ENCODE results near the gene SEL1L.
"Not testable (repeated sequence)": the region's sequence is repeated elsewhere in the genome, so short reads cannot be mapped to it uniquely, and the experiment has no call there.

SEL1L gene

DNA sequence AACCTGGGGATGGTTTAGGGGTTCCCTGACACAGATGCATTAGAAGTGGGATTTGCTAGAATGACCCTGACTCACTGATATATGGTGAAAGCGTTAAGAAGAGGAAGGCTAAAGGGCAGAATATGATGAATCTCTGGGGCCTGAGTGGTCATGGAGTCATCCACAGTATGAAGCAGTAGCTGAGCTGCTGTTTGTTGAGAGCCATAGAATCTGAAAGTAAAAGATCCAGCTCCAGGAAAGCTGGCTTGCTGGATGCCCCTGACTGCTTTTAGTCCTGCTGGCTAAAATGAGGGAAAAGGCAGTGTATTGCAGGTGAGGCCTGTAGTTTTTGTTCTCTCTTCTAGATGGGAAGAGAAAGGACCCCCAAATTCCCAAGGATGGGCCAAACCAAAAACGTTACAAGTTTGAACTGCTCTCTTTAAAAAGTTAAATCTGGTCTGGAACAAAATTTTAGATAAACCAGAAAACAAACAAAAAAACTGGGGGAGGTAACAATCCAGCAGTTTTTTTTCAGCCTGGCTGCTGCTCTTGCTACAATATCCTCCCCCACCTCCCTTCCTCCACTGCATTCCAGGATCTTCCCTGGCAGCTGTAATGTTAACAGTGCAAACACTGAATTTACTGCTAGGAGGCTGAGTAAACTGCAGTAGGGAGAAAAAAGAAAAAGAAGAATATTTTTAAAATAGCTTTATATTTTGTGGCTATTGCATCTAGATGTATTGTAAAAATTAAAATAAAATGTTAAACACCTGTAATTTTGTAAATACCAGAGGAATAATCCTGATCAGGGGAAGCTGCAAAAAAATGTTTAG, 16.5 kb downstream of the SEL1L start:
- TF ChIP-seq, protein P1, sequence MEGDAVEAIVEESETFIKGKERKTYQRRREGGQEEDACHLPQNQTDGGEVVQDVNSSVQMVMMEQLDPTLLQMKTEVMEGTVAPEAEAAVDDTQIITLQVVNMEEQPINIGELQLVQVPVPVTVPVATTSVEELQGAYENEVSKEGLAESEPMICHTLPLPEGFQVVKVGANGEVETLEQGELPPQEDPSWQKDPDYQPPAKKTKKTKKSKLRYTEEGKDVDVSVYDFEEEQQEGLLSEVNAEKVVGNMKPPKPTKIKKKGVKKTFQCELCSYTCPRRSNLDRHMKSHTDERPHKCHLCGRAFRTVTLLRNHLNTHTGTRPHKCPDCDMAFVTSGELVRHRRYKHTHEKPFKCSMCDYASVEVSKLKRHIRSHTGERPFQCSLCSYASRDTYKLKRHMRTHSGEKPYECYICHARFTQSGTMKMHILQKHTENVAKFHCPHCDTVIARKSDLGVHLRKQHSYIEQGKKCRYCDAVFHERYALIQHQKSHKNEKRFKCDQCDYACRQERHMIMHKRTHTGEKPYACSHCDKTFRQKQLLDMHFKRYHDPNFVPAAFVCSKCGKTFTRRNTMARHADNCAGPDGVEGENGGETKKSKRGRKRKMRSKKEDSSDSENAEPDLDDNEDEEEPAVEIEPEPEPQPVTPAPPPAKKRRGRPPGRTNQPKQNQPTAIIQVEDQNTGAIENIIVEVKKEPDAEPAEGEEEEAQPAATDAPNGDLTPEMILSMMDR (conservative IDR thresholded peaks at IDR 0.05; ENCODE audit: low read depth, low read length): no peak
- H3K4me3 ChIP-seq (ENCODE audit: low read length): no peak overlapping the region
- no peak for DNase-seq (ENCODE audit: low read depth)

DNA sequence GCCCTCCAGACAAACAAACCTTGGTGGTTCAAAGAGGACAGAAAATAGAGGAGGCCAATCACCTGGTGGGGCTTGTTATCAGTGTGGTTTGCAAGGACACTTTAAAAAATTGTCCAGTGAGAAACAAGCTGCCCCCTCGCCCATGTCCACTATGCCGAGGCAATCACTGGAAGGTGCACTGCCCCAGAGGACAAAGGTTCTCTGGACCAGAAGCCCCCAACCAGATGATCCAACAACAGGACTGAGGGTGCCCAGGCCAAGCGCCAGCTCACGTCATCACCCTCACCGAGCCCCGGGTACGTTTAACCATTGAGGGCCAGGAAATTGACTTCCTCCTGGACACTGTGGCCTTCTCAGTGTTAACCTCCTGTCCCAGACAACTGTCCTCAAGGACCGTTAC, 17.7 kb downstream of the SEL1L start:
- DNase-seq (ENCODE audit: low read depth); H3K4me3 ChIP-seq (ENCODE audit: low read length): not testable (repeated sequence)

DNA sequence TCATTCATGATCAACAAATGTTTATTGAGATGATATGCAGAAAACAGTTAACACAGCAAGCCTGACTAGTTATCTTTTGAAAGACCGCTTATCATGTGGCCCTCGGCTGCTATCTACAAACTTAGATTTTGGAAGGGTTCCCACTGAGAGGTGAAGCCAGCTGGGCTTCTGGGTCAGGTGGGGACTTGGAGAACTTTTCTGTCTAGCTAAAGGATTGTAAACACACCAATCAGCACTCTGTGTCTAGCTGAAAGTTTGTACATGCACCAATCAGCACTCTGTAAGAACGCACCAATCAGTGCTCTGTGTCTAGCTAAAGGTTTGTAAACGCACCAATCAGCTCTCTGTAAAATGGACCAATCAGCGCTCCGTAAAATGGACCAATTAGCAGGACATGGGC, 20.8 kb downstream of the SEL1L start:
- DNase-seq (ENCODE audit: low read depth); H3K4me3 ChIP-seq (ENCODE audit: low read length): not testable (repeated sequence)

DNA sequence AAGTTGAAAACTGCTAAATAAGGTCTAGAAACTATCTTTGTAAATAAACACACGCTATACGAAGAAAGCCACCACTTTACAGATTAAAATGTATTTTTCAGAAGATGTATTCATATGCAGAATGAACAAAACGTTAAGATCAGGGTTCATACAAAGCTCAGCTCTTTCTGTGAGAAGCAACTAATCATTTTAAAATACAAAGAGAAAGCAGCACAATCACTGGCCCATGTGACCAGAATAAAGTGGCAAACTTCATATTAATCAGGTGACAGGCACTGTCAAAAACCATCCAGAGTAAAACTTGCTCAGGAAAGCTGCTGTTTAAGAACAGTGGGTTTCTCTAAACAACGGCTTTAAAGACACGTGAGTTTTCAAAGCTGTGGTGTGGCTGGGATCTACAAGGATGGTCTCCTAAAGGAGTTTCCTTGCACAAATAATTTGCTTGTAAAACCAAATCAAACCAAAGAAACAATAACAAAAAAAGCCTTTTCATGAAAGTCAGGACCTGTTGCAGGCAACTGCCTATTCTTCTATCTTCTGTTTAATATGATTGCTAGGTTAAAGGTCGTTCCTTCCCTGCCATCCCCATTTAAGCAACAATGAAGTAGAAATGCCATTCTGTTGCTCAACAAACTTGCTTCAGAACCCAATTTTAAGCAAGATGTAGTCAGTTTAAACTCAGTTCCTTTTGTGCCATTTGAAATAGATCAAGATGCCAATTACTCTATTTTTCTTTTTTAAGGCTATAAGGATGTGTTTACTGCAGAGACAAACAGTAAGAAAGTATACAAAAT, 22.3 kb downstream of the SEL1L start:
- DNase-seq (ENCODE audit: low read depth): no peak
- H3K4me3 ChIP-seq (ENCODE audit: low read length): no peak overlapping the region
- TF ChIP-seq, protein P1 (conservative IDR thresholded peaks at IDR 0.05; ENCODE audit: low read depth, low read length): no peak

DNA sequence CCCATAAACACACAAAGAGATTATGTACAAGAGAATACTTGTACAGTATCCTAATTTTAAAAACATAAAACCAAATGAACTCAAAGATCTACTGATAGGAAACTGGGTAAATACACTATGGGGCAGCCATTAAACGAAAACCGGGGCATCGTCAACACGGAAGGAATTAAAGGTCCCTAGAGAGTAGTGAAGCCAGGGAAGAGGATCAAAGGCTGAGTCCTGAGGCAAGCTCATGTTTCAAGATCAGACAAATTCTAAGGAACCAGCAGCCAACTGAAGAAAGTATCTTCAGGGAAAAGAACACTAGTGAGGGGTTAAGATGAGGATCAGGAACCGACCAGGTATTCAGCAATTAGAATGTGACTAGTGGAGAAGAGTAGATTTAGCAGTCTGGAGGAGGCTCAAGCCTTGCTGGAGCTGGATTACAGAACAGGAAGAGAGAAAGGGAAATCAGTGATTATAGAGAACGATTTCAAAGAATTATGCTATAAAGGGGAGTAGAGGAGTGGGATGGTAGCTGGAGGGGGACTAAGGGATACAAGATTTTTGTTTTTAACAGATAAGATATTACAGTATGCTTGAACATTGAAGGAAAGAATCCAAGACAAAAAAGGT, 23.7 kb downstream of the SEL1L start:
- no peak for DNase-seq (ENCODE audit: low read depth)
- H3K4me3 ChIP-seq (ENCODE audit: low read length): no peak overlapping the region
- TF ChIP-seq, protein P1 (conservative IDR thresholded peaks at IDR 0.05; ENCODE audit: low read depth, low read length): no peak

DNA sequence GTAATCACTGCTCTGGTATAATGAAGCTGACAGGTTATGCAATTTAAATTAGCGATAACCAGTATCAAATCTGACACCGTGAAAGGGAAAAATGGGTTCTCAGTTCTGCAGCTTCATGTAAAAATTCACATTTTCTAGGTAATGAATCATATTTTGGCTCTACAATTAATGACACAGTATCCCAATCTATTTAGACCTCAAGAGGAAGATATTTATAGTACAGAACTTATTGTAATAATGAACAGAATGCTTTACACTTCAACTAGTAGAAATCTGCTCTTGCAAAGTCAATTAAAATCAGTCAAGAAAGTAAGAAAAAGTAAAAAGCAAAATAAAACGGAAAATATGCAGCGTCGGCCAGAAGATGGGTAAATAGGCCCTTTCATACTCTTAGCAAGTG, 24.3 kb downstream of the SEL1L start:
- DNase-seq (ENCODE audit: low read depth): no peak
- H3K4me3 ChIP-seq (ENCODE audit: low read length): no peak overlapping the region
- TF ChIP-seq, protein P1 (conservative IDR thresholded peaks at IDR 0.05; ENCODE audit: low read depth, low read length): no peak

DNA sequence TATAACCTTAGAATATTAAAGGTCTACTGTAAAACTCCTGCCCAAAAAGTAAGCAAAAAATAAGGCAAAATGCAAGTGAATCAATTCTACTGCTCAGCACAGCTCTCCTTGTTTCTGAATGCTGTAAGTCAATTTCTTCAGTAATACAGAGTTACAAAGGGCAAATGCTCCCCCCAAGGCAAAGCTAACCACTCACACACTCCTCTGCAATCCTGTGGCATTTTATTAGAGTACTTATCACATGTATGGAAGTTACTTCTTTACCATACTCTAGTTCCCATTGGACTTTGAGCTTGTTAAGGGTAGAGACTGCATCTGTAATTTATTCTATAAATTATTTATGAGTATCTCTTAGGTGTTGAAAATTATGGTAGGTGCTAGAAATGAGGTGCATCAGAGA, 27.2 kb downstream of the SEL1L start:
- H3K4me3 ChIP-seq (ENCODE audit: low read length): no peak overlapping the region
- TF ChIP-seq, protein P1 (conservative IDR thresholded peaks at IDR 0.05; ENCODE audit: low read depth, low read length): no peak
- DNase-seq (ENCODE audit: low read depth): no peak
